CD14-positive monocyte (primary cell): ENCODE data around the gene RAC3. TPM values are rescaled to one million over a fixed set of nuclear protein-coding genes. Genes with fewer than 3 reads are reported as not detected.
A peak's percentile ranks its signal among the peaks of the same experiment; 100 is the strongest.

ENCODE experiments used
- DNase-seq, 3 donors: peaks; one replicate each; pipeline ENCODE4 v3.0.0-alpha.2; 2011 to 2022
- H2AFZ ChIP-seq: 2 replicates; pipeline ENCODE4 v1.6.0; 2012; ENCODE audit warnings: mild to moderate bottlenecking, low read depth, low read length, inconsistent platforms; ENCODE audit not compliant: insufficient read depth, poor library complexity, severe bottlenecking
- H3K27ac ChIP-seq, 2 donors: 1 replicate in 1 of 2; 2 replicates in 1 of 2; pipeline ENCODE4 v1.5.1; 2012 to 2013; ENCODE audit warnings: low read length in 2 of 2, control low read depth in 1 of 2, inconsistent platforms in 1 of 2, low read depth in 1 of 2, mild to moderate bottlenecking in 1 of 2
- H3K27me3 ChIP-seq, 2 donors: one replicate each; pipeline versions ENCODE4 v1.6.0 to v1.6.1; 2011 to 2013; ENCODE audit warnings: low read length in 2 of 2; ENCODE audit not compliant: control insufficient read depth in 2 of 2, insufficient read depth in 2 of 2
- H3K36me3 ChIP-seq, 2 donors: replicated peaks in 1 of 2; 1 replicate in 1 of 2; 2 replicates in 1 of 2; pipeline versions ENCODE4 v1.5.1 to v1.6.1; 2012 to 2013; ENCODE audit warnings: low read length in 2 of 2, control low read depth in 1 of 2, inconsistent platforms in 1 of 2, mild to moderate bottlenecking in 1 of 2; ENCODE audit not compliant: insufficient read depth in 2 of 2, control insufficient read depth in 1 of 2
- H3K4me1 ChIP-seq, 2 donors: 1 replicate in 1 of 2; 2 replicates in 1 of 2; pipeline versions ENCODE4 v1.5.1 to v1.6.1; 2012 to 2013; ENCODE audit warnings: low read length in 2 of 2, control low read depth in 1 of 2, inconsistent platforms in 1 of 2, mild to moderate bottlenecking in 1 of 2, moderate library complexity in 1 of 2; ENCODE audit not compliant: insufficient read depth in 2 of 2, control insufficient read depth in 1 of 2
- H3K4me2 ChIP-seq: replicated peaks from 2 replicates; pipeline ENCODE3; 2012; ENCODE audit warnings: low read length, moderate library complexity, mild to moderate bottlenecking; ENCODE audit not compliant: poor library complexity, severe bottlenecking; ENCODE audit errors: extremely low read depth
- H3K4me3 ChIP-seq, 3 experiments: fragments of 200-600 bp in 1 of 3; sonication (generic) in 1 of 3; replicated peaks in 1 of 3; 1 replicate in 2 of 3; 2 replicates in 1 of 3; pipeline ENCODE4 v1.5.1; 2011 to 2013; ENCODE audit warnings: low read length in 3 of 3, mild to moderate bottlenecking in 3 of 3, control low read depth in 2 of 3, low read depth in 2 of 3, inconsistent platforms in 1 of 3, moderate library complexity in 1 of 3
- H3K79me2 ChIP-seq: 2 replicates; pipeline ENCODE4 v1.6.0; 2012; ENCODE audit warnings: mild to moderate bottlenecking, control low read depth, inconsistent platforms, low read length, moderate library complexity; ENCODE audit not compliant: insufficient read depth
- H3K9ac ChIP-seq: 2 replicates; pipeline ENCODE4 v1.6.0; 2017; ENCODE audit warnings: low read length, mild to moderate bottlenecking; ENCODE audit not compliant: insufficient read depth, poor library complexity, severe bottlenecking
- H3K9me3 ChIP-seq, 2 donors: replicated peaks in 1 of 2; 1 replicate in 1 of 2; 2 replicates in 1 of 2; pipeline versions ENCODE4 v1.5.1 to v1.6.1; 2012 to 2013; ENCODE audit warnings: low read length in 2 of 2, control low read depth in 1 of 2; ENCODE audit not compliant: control insufficient read depth in 1 of 2, insufficient read depth in 1 of 2
- H4K20me1 ChIP-seq: 2 replicates; pipeline ENCODE4 v1.6.0; 2012; ENCODE audit warnings: mild to moderate bottlenecking, low read length, control low read depth, moderate library complexity; ENCODE audit not compliant: insufficient read depth
- H3K27ac Mint-ChIP-seq, 7 donors: one replicate each; pipeline ENCODE4 v1.8.0; 2020; ENCODE audit warnings: mild to moderate bottlenecking in 7 of 7, mixed read lengths in 7 of 7, moderate library complexity in 6 of 7, inconsistent platforms in 2 of 7
- H3K27me3 Mint-ChIP-seq, 3 donors: one replicate each; pipeline ENCODE4 v1.8.0; 2021 to 2022; ENCODE audit warnings: low read depth in 3 of 3, mild to moderate bottlenecking in 3 of 3, mixed read lengths in 3 of 3, moderate library complexity in 3 of 3, inconsistent platforms in 1 of 3
- H3K36me3 Mint-ChIP-seq, 2 donors: one replicate each; pipeline ENCODE4 v1.8.0; 2020; ENCODE audit warnings: mixed read lengths in 2 of 2, inconsistent platforms in 1 of 2, mild to moderate bottlenecking in 1 of 2
- H3K4me1 Mint-ChIP-seq: one replicate; pipeline ENCODE4 v1.8.0; 2020; ENCODE audit warnings: mild to moderate bottlenecking, mixed read lengths
- H3K4me3 Mint-ChIP-seq, 2 donors: one replicate each; pipeline ENCODE4 v1.8.0; 2020; ENCODE audit warnings: mild to moderate bottlenecking in 2 of 2, mixed read lengths in 2 of 2, moderate library complexity in 1 of 2
- H3K9me3 Mint-ChIP-seq, 7 donors: one replicate each; pipeline ENCODE4 v1.8.0; 2020 to 2022; ENCODE audit warnings: mixed read lengths in 7 of 7, mild to moderate bottlenecking in 6 of 7, moderate library complexity in 6 of 7, inconsistent platforms in 2 of 7
- CTCF ChIP-seq: fragments of 200-600 bp; IDR thresholded peaks from one replicate; pipeline ENCODE4 v1.8.0; 2022; ENCODE audit warnings: antibody characterized with exemption, mild to moderate bottlenecking
- WGBS: methylation state at CpG from one replicate; pipeline ENCODE4 v1.1.5; 2013; ENCODE audit warnings: missing lambda C conversion rate; ENCODE audit not compliant: insufficient coverage; 5-methylcytosine and 5-hydroxymethylcytosine counted together
- intact Hi-C, 2 donors: fragments of 100-400 bp; cut with micrococcal nuclease; formaldehyde crosslinking; loops; one replicate each; pipeline versions ENCODE4 v1.15.0 to v1.15.1; 2023
- polyA plus RNA-seq, 3 donors: library from polyadenylated mRNA; depleted of rRNA in 1 of 3; unstranded in 2 of 3; stranded (reverse) in 1 of 3; fragments of 300-500 nt in 2 of 3; fragments of >200 nt in 1 of 3; fragmentation: Illumina TruSeq in 2 of 3; gene quantifications; 1 replicate in 2 of 3; 2 replicates in 1 of 3; pipeline ENCODE4 v1.2.3, GENCODE V29; 2012 to 2021

The RAC3 gene
- polyA plus RNA-seq, 3 donors, result 1.8 TPM; not detected in 2

- H3K27ac Mint-ChIP-seq, result peak within 1 kb of the TSS in 4 of 7 donors; percentile 22 to 75 (median 68)
- no peak for TF ChIP-seq CTCF
- H3K27me3 Mint-ChIP-seq, result peaks cover 0 to 1% (median 1%) of the 10 kb centered on the region in 3 donors
- Histone ChIP-seq H2AFZ (peak within 1 kb of the TSS; percentile 96), H3K27me3 (no peaks in the 10 kb centered on the region), H3K4me3 (peak within 1 kb of the TSS; percentile 62 to 96 (median 82)), H3K9me3 (no peaks in the 10 kb centered on the region), H3K4me1 (peaks cover 26 to 37% of the 10 kb centered on the region in 2 donors), H3K79me2 (peaks cover 34% of the 10 kb centered on the region), H4K20me1 (peaks cover 32% of the 10 kb centered on the region), H3K27ac (peak within 1 kb of the TSS in 1 of 2 donors; percentile 70), H3K9ac (peak within 1 kb of the TSS; percentile 76), H3K36me3 (peaks cover 0 to 16% of the 10 kb centered on the region in 2 donors), H3K4me2 (peak within 1 kb of the TSS; percentile 99)
- H3K9me3 Mint-ChIP-seq, result no peaks in the 10 kb centered on the region
- 0% methylated on average over 42 of the region's 42 CpGs for WGBS
- peaks cover 16 to 33% of the 10 kb centered on the region in 2 donors for H3K36me3 Mint-ChIP-seq
- peak; percentile 99 for DNase-seq
- intact Hi-C loops, result loop anchor here (1.0 to 10.0 kb wide), 4 partner anchors 46 to 302 kb away; partner anchors contain the start of gene ASPSCR1 (in 2 of the 2)
- peaks cover 31% of the 10 kb centered on the region for H3K4me1 Mint-ChIP-seq
- peak within 1 kb of the TSS; percentile 80 to 88 for H3K4me3 Mint-ChIP-seq
Measured at GRCh38 chr17:82022981-82023446, 8.5 kb upstream of the RAC3 start, which contains the start of gene LRRC45. LRRC45 (plus strand) TSS chr17:82023305; CDS start chr17:82023644, 339 bp downstream.

- Histone ChIP-seq H2AFZ (peak overlapping the region; percentile 96), H3K9ac (peak overlapping the region; percentile 65), H3K36me3 (peaks cover 0 to 10% of the 10 kb centered on the region in 2 donors), H3K4me2 (peak overlapping the region; percentile 99), H3K79me2 (peaks cover 34% of the 10 kb centered on the region), H3K4me3 (peak overlapping the region; percentile 62 to 96 (median 76)), H3K27ac (no peak overlapping the region), H3K4me1 (peaks cover 26 to 37% of the 10 kb centered on the region in 2 donors), H4K20me1 (peaks cover 32% of the 10 kb centered on the region), H3K9me3 (no peaks in the 10 kb centered on the region), H3K27me3 (no peaks in the 10 kb centered on the region)
- H3K27ac Mint-ChIP-seq, result no peak overlapping the region
- intact Hi-C loops, result loop anchor here (1.0 to 10.0 kb wide), 4 partner anchors 46 to 301 kb away; partner anchors contain the start of gene ASPSCR1 (in 2 of the 2)
- no peak for TF ChIP-seq CTCF
- no peak for DNase-seq
- H3K36me3 Mint-ChIP-seq, result peaks cover 13 to 31% of the 10 kb centered on the region in 2 donors
- H3K9me3 Mint-ChIP-seq, result no peaks in the 10 kb centered on the region
- peaks cover 31% of the 10 kb centered on the region for H3K4me1 Mint-ChIP-seq
- peaks cover 0 to 1% (median 1%) of the 10 kb centered on the region in 3 donors for H3K27me3 Mint-ChIP-seq
- WGBS, result 4% methylated on average over 55 of the region's 55 CpGs
- peak overlapping the region; percentile 80 to 88 for H3K4me3 Mint-ChIP-seq
Measured at GRCh38 chr17:82023447-82024241, 7.8 kb upstream of the RAC3 start.
